ENCODE results near the gene LRIG3.

Gene LRIG3

GRCh38 chr12:58932806-58933681 lies 12.7 kb upstream of the LRIG3 start:
- no peak for DNase-seq (ENCODE audit: low read depth in 2 of 2, low spot score in 1 of 2)

DNA sequence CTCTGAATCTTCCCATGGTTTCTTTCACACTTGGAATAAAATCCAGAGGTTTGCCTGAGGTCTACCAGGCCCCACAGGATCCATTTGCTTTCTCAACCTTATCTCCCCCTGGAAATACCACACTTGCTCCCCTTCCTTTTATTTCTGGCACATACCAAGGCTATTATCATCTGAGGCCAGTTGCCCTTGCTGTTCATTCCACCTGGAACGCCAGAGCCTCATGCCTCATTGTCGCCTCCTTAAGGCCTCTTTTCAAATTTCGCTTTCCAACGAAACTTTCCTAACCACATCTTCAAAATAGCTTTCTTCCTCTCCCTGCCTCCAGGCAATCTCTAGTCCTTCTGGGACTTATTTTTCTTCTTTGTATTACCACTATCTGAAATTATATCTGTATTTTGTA lies 11.2 kb upstream of the LRIG3 start:
- DNase-seq (ENCODE audit: low read depth in 2 of 2, low spot score in 1 of 2): no peak

- DNase-seq (ENCODE audit: low read depth in 2 of 2, low spot score in 1 of 2): no peak
Measured at GRCh38 chr12:58930770-58931324, 10.5 kb upstream of the LRIG3 start.

- no peak for DNase-seq (ENCODE audit: low read depth in 2 of 2, low spot score in 1 of 2)
Measured at GRCh38 chr12:58927120-58927519, 6.8 kb upstream of the LRIG3 start.

DNA sequence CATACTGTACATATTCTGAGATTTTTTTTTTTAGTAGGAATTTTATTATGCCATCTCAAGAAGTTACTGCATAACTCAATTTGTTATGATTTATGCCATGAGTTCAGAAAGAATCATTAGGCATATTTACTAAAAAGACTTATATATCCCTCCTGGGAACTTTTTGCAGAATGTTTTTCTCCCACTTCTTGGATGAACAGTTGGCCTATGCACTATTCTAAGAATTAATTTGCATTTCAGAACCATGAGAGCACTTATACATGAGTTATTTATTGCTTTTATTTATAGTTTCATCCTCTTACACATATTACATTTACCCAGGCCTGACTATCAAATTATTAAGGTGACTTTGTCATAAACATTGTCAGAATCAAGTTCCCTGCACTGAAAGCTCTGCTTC lies 6.3 kb upstream of the LRIG3 start:
- DNase-seq (ENCODE audit: low read depth in 2 of 2, low spot score in 1 of 2): no peak

- no peak for DNase-seq (ENCODE audit: low read depth in 2 of 2, low spot score in 1 of 2)
Measured at GRCh38 chr12:58925751-58926150, 5.4 kb upstream of the LRIG3 start.

DNA sequence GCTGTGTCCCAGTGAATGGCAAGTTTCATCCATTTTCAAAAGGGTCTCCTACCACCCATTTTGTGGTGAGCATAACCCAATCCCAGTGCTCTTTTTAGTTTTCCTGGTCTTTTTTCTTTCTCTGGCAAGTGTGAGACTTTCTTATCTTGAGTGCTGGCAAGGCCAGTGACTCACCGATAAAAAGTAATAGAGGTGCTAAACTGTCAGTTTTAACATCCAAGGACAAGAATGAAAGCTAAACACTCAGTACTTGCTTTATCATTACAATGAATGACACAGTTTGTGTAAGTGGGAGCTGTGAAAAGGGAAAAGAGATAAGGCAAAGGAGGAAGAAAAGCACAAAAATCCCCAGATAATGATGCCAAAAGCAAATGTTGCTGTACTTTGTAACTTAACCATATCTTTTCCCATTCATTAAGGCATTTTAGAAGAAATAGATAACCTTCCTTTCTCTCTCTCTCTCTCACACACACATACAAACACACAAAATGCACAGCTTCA lies 4.9 kb upstream of the LRIG3 start:
- DNase-seq (ENCODE audit: low read depth in 2 of 2, low spot score in 1 of 2): no peak

- no peak for DNase-seq (ENCODE audit: low read depth in 2 of 2, low spot score in 1 of 2)
Measured at GRCh38 chr12:58924652-58925051, 4.3 kb upstream of the LRIG3 start.

DNA sequence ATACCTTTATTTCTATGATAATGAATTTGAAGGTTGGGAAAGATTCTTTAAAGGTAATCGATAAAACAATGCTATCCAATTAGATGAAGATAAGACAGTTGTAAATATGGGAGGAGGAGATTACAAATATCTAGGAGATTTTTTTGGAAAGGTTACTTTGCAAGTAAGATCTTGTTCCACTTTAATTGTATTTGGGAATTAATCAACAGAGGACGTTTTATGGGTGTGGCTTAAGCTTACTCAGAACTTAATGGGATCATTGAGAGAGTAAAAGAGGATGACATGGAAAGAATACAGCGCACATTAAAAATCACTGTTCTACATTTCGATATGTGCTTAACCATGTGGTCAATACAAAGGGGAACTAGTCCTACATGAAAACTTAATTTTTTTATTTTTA lies 3.5 kb upstream of the LRIG3 start:
- no peak for DNase-seq (ENCODE audit: low read depth in 2 of 2, low spot score in 1 of 2)

GRCh38 chr12:58922849-58923248 lies 2.5 kb upstream of the LRIG3 start:
- no peak for DNase-seq (ENCODE audit: low read depth in 2 of 2, low spot score in 1 of 2)

DNA sequence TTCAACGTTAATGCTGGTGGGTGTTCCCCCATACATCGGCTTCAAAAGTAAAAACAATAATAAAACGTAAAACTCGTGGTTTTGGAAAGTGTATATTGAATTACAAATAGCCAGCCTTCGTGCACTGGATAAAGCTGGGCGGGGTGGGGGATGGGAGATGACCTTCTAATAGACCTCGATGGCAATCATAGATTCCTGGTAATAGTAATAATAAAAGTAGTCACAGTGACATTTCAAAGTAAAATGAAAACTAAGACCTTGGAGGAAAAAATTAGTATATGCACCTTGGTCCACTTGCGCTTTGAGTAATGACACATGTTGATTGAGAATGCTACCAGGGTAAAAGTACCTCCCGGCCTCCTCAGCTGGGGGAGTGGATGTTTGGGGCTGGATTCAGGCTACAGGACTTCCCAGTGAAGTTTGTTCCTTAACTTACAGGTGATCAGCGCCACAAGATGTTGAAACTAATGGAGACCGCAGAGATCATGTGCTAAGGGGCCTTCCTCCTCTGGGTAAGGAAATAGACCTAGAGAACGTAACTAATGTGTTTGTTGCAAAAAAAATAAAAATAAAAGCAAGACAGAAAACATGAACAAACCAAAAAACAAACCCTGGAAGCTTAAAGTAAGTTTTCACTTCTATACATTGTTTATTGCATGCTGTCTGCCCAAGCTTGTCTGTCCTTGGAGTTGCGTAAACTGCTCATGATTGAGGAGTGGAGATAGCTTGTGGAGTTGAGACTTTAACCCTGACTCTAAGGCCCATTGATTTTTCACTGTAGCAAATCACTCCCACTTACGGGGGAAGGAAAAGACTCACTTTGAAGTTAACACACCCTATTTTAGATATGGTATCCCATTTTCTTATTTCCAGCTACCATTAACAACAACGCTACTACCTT lies 907 bp upstream of the LRIG3 start:
- no peak for DNase-seq (ENCODE audit: low read depth in 2 of 2, low spot score in 1 of 2)

DNA sequence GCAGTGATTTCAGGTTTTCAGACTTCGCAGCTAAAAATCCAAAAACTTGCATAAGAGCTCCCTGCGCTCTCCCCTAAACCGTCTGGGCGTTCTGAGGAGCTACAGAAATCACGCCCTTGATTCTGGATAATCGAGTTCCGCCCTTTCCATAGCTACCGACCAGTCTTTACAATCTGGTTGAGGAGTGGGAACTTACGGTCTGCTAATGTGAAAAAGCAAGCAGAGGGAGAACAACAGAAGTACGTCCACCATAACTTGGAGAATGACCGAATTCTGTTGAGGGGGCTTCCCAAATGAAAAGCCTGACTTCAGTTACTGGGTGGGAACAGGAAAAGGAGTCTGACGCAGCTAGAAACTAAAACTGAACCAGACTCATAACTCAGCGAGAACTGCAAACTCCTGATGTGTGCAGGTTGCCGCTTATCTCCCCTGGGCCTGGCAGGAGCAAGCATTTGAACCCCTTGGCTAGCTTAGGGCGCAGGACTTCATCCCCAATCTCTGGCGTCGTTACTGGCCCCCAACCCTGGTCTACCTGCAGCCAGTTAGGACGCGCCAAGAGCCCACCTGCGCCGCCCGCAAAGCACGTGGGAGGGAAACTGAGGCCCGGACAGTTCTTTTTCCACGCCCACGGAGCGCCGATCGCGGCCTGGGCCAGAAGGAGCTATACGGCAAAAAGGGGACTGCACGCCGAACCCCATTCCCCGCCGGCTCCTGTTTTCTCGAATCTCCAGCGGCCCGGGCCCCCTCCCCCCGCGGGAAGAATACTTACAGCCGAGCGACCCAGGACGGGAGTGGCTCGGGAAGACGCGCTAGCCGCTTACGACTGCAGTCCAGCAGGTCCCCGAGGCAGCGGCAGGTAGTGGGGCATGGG lies 838 bp downstream of the LRIG3 start:
- no peak for DNase-seq (ENCODE audit: low read depth in 2 of 2, low spot score in 1 of 2)

GRCh38 chr12:58918469-58918844 lies 1.8 kb downstream of the LRIG3 start:
- DNase-seq (ENCODE audit: low read depth in 2 of 2, low spot score in 1 of 2): no peak

DNA sequence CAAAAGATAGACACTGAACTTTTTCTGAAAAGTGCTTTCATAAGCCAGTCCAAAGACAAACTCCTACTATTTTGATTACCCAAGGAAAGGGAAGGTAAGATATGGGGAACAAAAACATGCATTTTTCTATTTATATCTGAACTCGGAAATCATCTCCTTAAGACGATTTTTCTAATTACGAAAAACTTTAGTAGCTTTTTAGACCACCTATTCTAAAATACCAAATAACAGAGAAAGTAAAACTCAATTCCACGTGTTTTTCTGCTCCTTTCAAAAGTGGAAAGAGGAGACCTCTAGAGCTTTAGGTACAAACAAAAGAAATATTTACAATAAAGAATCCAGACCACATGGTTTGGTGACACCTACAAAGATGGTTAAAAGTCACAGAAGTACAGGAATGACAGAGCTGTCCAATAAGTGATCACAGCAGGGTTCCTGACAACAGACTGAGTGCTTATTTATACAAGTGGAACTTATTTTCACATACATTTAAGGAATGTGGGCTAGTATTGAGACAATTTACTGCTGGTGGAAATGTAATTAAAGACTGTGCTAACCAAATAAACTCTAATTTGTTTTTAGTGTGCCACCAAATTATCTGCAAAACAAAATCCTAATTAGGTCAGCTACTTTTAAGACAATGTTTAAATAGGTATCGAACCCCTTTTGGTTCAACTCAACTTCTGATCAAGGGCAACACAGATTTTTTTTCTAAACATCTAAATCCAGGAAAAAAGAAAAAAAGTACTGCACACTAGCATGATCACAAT lies 2.4 kb downstream of the LRIG3 start:
- no peak for DNase-seq (ENCODE audit: low read depth in 2 of 2, low spot score in 1 of 2)

GRCh38 chr12:58916921-58917511 lies 3.3 kb downstream of the LRIG3 start:
- no peak for DNase-seq (ENCODE audit: low read depth in 2 of 2, low spot score in 1 of 2)

DNA sequence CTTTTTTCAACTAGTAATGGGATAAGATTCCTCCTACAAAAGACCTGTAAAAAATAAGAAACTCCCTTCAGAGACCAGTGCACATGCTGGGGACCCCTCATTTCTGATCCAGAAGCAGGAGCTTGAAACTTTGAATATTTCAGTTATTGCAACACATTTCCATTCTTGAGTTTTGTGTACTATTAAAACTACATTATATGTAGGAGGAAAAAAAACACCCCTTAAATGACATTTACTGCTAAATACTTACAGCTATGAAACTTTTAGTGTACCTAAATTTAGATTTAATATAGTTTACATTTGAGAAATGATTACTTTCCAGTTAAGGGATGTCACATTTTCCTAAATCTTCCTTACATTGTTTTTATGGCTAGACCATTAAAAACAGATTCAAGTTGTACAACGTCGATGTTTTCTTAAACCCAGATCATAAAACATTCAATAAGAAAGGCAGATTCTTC lies 4.1 kb downstream of the LRIG3 start:
- no peak for DNase-seq (ENCODE audit: low read depth in 2 of 2, low spot score in 1 of 2)

DNA sequence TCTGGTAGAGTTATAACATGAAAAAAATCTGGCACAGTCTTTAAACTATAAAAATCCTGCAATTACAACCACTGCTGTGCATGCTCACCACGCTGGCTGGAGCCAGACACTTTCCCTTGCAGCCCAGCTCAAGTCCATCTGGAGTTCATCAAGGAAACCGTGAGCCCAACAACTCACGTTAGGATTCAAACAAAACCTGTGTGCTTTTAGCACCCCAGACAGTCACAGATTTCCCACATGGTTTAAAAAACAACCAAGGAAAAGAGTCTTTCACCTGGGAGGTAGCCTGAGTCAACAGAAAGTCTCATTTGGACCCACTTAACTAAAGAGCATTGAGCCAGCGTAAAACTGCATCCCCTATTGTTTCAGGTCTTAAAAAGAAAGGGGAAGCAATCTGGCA lies 4.7 kb downstream of the LRIG3 start:
- DNase-seq (ENCODE audit: low read depth in 2 of 2, low spot score in 1 of 2): no peak

GRCh38 chr12:58915037-58915436 lies 5.3 kb downstream of the LRIG3 start:
- no peak for DNase-seq (ENCODE audit: low read depth in 2 of 2, low spot score in 1 of 2)

DNA sequence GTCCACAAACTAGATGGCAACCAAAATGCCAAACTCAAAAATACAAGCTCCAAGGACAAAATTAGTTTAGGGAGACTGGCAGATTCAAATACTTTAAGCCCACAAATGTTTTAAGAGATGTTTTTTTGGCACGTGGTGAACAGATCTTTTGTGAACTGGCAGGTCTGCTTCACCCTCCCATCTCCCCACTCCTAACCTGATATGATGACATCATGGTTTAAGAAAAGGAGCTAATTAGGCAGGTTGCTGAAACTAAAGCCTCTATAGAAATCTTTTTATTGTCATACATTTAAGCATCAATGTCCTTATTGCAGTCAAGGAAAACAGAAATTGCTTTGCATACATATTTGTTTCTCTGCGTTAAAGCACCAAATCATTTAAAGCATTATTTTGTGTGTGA lies 5.8 kb downstream of the LRIG3 start:
- no peak for DNase-seq (ENCODE audit: low read depth in 2 of 2, low spot score in 1 of 2)

DNA sequence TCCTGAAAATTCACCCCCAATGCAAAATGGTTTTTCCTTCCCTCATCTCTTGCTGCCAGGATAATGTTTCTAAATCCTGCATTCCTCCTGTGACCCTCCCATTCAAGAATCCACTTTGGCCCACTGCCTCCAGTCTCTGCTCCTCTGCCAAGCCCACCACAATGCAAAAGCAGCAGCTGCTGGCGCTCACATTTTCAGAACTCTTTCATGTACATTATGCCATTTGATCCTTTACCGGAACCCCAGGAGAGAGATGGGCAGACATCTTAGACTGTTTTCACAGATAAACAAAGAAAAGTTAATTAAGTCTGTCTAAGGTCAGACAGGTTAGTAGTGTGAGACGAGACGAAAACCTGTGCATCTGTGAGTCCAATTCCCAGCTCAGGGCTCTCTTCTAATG lies 12.9 kb downstream of the LRIG3 start:
- DNase-seq (ENCODE audit: low read depth in 2 of 2, low spot score in 1 of 2): no peak

All from stimulated activated CD8-positive, alpha-beta memory T cell treated with anti-CD3 and anti-CD28 coated beads, Interleukin-4, amount 100 ng/mL, for 1 hour (primary cell).